DMS153 (cell line): Measurements from ENCODE around the gene NRDC.
"Not testable (repeated sequence)": the region's sequence is repeated elsewhere in the genome, so short reads cannot be mapped to it uniquely, and the experiment has no call there.

Experiments
- DNase-seq: peaks from one replicate; lab custom pipeline; 2025; lab: John Stamatoyannopoulos, UW

The NRDC gene

DNA sequence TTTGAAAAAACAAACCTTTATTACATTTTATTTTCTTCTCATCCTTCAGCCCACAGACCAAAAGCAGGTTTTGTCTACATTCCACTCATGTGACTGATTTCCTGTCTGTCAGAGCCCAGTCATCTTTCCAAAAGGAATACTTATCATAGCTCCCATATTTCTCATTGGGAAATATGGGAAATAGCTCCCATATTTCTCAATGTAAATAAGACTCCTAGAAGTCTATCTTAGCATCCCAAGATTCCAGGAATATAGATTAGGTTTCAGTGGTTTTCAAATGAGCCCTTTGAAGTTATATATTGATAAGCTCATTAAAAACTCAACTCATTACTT lies 19.1 kb upstream of the NRDC start:
- DNase-seq = no peak

DNA sequence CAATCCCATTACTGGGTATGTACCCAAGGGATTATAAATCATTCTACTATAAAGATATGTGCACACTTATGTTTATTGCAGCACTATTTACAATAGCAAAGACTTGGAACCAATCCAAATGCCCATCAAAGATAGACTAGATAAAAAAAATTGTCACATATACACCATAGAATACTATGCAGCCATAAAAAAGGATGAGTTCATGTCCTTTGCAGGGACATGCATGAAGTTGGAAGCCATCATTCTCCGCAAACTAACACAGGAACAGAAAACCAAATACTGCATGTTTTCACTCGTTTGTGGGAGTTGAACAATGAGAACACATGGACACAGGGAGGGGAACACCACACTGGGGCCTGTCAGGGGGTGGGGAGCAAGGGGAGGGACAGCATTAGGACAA lies 16.2 kb upstream of the NRDC start:
- DNase-seq = not testable (repeated sequence)

GRCh38 chr1:51878308-51878615 lies 265 bp downstream of the NRDC start:
- no peak for DNase-seq

GRCh38 chr1:51877434-51878307 lies 856 bp downstream of the NRDC start:
- peak; percentile 12 for DNase-seq

DNA sequence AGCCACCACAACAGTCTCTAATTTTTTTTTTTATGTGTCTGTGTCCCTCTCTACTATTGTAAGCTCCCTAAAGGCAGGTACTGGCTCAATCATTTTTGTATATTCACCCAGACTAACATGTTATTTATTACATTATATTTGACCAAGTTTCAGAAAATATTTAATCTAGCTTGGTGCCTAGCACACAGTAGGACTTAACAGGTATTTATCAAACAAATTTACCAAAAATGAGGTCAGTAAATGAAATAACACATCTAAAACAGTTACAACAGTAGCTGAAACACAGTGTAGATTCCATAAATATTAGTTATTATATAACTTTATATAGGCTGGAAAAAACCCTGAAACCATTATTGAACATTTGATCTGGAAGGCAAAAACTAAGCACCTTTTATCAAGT lies 2.7 kb downstream of the NRDC start:
- no peak for DNase-seq

DNA sequence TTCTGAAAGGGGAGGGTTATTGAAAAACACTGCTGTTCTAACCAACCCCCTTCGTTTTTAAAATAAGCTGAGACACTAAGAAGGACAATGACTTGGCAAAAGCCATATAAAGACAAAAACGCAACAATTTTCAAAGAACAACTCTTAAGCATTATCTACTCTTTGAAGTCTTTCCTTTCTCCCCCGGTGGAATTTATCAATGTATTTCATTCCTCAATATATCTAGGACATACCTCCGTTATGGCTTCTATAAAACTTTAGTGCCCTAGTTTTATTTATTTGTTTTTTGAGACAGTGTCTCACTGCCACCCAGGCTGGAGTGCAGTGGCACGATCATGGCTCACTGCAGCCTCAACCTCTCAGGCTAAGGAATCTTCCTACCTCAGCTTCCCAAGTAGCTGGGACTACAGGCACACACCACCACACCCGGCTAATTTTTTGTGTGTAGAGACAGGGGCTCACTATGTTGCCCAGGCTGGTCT lies 3.2 kb downstream of the NRDC start:
- DNase-seq = no peak

DNA sequence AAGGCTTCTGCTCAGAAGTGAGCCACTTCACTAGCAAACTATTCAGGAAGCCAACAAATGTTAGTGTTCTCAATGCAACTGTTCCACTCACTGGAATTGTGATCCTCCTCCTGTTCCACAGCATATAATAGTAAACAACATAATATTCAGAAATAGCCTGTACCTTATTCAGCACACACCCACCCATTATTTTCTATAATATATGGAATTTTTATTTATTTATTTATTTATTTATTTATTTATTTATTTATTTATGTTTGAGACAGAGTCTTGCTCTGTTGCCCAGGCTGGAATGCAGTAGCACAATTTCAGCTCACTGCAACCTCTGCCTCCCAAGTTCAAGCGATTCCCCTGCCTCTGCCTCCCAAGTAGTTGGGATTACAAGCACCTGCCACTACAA lies 5.3 kb downstream of the NRDC start:
- DNase-seq = not testable (repeated sequence)

DNA sequence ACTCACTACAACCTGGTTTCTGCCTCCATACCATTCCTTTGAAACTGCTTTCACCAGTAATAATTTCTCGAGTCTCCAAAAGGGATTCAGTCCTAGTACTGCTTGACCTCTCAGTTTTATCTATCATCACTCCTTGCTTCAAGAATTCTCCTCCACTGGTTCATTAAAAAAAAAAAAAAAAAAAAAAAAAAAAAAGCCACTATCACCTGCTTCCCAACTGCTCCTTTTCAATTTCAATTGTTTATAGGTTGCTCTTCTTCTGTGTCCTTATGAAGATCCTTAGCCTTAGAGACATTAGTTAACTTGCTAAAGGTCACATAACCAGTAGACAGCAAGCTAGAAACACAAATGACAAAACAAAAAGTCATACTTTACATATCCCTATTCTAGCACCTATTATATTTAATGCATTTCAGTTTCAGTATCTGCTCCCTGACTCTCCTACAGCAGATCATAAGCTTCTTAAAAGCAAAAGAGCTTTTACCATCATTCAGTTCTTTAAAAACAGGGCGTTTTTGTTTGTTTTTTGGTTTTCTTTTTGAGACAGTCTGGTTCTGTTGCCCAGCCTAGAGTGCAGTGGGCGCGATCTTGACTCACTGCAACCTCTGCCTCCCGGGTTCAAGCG lies 7.1 kb downstream of the NRDC start:
- no peak for DNase-seq

DNA sequence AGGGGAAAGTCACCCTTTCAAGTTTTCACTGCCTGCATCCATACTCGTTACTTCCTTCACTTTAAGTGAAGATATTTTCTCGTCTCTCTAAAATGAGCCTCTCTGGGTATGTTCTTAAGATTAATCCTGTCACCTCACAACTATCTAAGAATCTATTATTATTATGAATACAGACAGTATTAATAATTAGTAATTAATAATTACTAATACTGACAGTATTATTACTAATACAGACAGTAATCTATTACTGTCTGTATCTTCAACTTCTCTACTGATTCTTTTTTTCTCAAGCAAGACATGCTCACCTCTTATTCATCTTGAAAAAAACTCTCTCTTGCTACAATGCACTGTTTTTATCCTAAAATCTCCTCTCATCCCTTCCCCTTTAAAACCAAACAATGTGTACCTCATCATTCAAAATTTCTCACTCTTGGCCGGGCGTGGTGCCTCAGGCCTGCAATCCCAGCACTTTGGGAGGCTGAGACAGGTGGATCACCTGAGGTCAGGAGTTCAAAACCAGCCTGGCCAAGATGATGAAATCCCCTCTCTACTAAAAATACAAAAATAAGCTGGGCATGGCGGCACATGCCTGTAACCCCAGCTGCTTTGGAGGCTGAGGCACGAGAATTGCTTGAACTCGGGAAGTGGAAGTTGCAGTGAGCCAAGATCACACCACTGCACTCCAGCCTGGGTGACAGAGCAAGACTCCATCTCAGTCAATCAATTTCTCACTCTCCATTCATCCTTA lies 7.8 kb downstream of the NRDC start:
- no peak for DNase-seq

DNA sequence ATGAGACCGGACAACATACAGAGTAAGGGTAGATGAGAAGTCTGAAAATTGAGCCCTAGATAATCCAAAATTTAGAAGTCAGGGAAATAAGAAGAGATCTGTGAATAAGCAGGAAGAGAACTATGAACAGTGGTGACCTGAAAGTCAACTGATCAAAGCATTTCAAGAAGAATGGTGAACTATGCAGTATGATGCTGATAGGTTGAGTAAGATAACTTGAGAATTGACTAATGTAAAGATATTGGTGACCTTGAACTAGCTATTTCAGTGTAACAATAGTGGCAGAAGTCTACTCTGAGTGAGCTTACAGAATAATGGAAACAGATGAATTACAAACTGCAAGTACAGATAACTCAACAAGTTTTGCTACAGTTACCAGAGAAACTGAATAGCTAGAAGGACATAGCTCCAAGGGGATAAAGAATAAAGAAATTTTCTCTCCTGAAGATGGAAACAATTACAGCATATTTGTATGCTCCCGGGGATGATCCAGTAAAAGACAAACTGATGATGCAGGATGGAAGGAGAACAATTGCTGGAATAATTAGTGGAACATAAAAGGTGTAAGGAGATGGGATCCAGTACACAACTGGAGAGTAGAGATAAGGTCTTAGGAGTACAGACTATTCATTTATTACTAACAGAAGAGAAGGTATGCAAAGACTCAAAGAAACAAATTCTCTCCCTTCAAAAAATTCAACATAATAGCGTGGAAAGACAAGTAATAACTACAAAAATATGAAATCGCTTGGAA lies 10.9 kb downstream of the NRDC start:
- DNase-seq = no peak

- DNase-seq = no peak
These were observed 15.1 kb downstream of the NRDC start for GRCh38 chr1:51863384-51863783.

DNA sequence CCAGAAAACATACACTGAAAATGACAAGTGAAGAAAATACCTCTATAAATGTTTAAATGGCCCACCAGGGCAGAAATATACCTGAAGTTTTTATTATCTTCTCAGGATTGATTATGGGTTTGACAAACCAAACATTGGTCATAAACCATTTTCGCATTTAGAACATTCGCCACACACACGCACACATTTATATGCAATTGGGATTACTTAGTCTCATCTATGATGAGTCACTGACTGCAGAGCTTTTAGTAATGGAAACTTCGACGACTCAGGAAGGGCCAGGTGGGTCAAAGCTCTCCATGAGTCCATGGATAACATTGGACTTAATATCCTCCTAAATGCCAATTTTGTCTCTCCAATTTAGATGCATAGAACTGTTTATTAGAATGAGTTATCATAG lies 16.9 kb downstream of the NRDC start:
- no peak for DNase-seq

DNA sequence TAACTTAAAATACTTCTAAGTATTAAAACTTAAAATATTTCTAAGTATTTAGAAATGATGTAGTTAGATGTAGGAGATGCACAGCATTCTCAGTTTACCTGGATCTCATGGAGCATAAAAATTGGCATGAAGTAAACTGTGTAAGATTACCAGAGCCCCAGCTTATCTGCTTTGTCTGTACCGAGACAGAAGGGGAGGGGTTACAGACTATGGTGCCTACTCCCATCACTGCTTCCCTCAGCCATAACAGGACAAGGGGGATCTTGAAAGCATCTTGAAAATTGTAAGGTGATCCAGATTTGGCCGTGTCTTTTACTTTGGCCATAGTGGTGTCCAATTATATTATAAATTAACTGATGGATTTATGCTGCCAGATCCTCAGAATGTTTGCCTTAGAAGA lies 18.8 kb downstream of the NRDC start:
- no peak for DNase-seq

GRCh38 chr1:51859333-51859732 lies 19.2 kb downstream of the NRDC start:
- no peak for DNase-seq

- no peak for DNase-seq
These were observed 19.6 kb downstream of the NRDC start for GRCh38 chr1:51858892-51859291.

GRCh38 chr1:51856745-51857144 lies 21.8 kb downstream of the NRDC start:
- DNase-seq = no peak

DNA sequence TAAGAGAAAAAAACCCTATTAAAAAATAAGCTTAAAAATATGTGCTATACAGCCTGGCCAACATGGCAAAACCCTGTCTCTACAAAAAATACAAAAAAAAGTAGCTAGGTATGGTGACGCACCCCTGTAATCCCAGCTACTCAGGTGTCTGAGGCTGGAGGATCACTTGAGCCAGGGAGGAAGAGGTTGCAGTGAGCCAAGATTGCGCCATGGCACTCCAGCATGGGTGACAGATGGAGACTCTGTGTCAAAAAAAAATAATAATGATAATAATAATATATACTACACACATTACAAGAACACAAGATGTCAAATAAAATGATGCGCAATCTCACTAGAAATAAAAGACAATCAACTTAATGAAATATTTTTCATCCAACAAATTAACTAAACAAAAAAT lies 22.9 kb downstream of the NRDC start:
- DNase-seq = no peak

DNA sequence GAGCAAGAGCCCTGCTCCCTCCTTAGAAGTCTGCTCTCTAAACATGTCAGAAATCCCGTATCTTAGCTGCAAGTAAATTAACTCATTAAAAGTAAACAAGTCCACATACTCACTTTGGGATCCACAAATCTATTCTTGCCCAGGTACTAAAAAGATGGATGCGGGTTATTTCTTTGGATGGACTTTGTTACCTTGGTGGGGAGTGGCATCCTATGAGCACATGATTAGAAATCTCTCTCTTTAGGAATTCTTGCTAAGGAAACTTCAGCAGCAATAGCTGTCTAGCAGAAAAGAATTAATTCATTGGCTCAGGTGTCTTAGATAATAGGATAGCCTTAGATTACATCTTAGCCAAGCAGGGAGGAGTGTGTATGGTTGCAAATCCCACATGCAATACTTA lies 25.2 kb downstream of the NRDC start:
- no peak for DNase-seq

- no peak for DNase-seq
These were observed 26.6 kb downstream of the NRDC start for GRCh38 chr1:51851882-51852396.

DNA sequence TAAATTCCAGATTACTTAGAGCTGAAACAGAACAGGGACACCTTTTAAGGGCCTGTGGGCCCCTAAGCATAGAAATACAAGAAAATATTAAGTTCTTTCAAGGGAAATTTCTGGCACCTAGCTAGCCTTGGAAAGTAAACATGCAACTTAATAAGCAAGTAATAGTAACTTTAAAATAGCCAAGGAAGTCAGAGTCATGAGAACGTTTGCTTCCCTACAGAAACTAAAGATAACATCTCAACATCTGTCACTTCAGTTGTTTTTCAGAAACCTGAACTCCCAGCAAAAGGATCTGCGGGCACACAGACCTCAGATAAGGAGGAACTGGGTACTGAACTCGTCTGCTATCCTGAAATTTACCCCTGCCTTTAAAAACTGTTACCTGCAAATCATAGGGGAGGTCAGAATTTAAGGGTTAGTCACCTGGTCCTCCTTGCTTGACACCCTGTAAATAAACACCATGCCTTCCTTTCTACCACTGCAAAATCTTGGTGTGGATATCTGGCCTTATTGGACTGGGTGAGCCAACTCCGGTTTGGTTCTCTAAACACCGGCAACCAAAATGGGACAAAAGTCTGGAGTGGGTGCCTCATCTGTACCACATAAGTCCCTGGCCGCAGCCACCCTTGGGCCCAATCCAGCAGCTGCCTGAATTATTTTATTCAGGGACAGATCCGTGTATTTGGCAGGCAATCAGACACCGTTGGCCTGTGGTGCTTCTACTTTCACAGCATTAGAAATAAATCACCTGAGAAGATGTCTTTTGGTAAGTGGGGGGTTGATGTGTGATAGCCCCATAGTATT lies 27.9 kb downstream of the NRDC start:
- DNase-seq = no peak

DNA sequence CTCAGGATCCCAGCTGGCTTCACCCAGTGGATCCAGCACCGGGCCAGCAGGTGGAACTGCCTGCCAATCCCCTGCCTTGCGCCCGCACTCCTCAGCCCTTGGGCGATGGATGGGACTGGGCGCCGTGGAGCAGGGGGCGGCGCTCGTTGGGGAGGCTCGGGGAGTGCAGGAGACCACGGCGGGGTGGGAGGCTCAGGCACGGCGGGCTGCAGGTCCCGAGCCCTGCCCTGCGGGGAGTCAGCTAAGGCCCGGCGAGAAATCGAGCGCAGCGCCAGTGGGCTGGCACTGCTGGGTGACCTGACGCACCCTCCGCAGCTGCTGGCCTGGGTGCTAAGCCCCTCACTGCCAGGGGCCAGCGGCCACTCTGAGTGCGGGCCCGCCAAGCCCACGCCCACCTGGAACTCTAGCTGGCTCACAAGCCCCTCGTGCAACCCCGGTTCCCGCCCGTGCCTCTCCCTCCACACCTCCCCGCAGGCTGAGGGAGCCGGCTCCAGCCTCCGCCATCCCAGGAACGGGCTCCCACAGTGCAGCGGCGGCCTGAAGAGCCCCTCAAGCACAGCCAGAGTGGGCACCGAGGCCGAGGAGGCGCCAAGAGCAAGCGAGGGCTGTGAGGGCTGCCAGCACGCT lies 31.1 kb downstream of the NRDC start:
- no peak for DNase-seq
